HL-60/S4 (cell line): Measurements from ENCODE around the gene CLDN7.
"Not testable (repeated sequence)": the region's sequence is repeated elsewhere in the genome, so short reads cannot be mapped to it uniquely, and the experiment has no call there.

Experiments used
- in situ Hi-C: fragments of 300-500 bp; cut with MboI; formaldehyde crosslinking; loops from 2 replicates; pipeline ENCODE4 v1.14.3; 2022; ENCODE audit warnings: low sequenced_read_pairs

The CLDN7 gene

GRCh38 chr17:7256766-7257456, 5.4 kb downstream of the CLDN7 start:
- in situ Hi-C loops = no loop called here

- in situ Hi-C loops = no loop called here
Measured at GRCh38 chr17:7254511-7254910, 7.8 kb downstream of the CLDN7 start.

GRCh38 chr17:7253082-7253481, 9.2 kb downstream of the CLDN7 start:
- in situ Hi-C loops = no loop called here

DNA sequence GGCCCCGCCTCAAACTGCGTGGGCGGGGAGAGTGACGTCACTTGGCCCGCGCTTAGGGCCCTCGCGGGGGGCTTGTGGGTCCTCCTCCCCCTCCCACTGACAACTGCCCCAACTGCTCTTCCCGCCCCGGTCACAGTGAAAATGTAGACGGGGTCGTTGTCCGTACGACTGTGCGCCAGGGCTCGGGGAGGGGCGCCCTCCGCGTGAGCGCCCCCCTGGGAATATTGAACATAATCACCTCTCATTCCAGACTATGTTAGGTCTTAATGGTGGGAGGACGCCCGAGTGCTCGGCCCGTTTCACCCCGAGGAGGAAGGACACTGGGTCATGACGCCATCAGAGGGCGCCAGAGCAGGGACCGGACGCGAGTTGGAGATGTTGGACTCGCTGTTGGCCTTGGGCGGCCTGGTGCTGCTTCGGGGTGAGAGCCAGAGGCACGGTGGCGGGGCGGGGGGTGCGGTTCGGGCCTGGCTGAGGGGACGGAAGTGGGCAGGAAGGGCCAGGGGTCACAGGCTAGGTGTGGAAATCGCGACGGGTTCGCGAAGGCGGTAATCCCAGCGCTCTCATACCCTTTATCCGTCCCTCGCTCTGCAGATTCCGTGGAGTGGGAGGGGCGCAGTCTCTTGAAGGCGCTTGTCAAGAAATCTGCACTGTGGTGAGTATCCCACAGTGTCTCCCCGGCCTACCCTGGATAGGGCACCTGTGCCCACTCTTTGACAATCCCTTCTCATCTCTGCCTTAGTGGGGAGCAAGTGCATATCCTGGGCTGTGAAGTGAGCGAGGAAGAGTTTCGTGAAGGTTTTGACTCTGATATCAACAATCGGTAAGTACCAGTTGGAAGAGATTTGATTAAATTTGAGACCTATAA, 9.9 kb downstream of the CLDN7 start, which contains the start of gene ELP5:
Gene ELP5, plus strand, starts transcription at position 40 of the 868 bp plus-strand sequence. Its CDS starts 336 bp downstream, at position 376.
- in situ Hi-C loops = no loop called here

DNA sequence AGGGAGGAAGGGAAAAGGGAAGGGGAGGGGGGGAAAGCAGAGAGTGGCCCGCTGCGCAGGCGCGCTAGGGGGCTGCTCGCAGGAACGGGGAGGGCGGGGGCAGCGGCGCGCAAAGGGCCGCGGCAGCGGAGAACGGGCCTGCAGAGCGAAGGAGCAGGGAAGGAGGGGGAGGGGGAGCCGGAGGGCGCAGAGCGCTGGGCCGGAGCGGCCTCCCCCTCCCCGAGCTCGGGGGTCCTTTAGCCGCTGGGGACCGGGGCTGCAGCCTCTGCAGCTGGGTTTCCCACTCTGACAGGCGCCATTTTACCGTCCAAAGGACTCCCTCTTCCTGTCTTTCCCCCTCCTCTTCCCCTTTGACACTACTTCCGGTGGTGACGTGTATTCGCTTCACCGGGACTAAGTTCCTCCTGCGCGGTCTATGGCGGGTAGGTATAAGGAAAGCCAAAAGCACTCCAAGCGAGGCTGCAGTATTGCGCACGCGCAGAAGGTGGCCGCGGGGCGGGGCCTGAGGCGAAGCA, 10.6 kb downstream of the CLDN7 start, which contains the start of gene CTDNEP1:
Gene CTDNEP1, minus strand, starts transcription at position 74 of the 515 bp plus-strand sequence. CDS start 438 bp downstream, outside the sequence.
- in situ Hi-C loops = no loop called here

GRCh38 chr17:7250695-7251627, 11.3 kb downstream of the CLDN7 start:
- in situ Hi-C loops = no loop called here

DNA sequence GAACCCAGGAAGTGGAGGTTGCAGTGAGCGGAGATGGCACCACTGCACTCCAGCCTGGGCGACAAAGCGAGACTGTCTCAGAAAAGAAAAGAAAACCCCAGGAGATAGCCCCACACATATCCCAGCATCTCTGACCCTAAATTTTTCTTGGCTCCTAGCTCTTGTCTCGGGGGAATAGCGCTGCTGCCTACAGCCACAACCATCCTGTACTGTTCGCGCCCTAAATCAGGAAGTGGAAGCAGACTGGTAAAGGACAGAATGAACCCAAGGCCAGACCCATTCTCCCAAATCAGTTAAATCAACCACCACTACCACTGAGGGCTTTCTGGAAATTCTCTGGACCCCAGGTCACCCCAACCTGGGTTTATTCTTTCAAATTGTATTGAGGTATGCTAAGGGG, 12.4 kb downstream of the CLDN7 start:
- in situ Hi-C loops = no loop called here

- in situ Hi-C loops = no loop called here
Measured at GRCh38 chr17:7249214-7249613, 13.1 kb downstream of the CLDN7 start.

- in situ Hi-C loops = no loop called here
Measured at GRCh38 chr17:7248796-7249195, 13.5 kb downstream of the CLDN7 start.

DNA sequence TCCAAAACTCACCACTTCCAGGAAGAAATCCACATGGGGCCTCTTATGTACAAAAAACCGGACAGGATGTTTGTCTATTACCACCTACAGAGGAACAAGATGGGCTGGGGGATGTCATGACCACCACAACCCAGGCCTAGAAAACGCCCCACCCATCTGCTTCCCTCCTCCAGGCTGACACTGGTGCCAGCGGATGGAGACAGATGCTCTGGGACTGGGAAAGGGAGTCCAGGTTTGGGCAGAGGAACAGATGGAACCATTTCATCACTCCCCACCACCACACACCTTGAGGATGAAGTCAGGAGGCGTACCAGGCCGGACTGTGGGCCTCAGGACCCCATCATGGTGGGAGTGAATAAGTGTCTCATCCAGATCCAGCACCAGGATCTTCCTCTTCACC, 15.5 kb downstream of the CLDN7 start:
- in situ Hi-C loops = no loop called here

DNA sequence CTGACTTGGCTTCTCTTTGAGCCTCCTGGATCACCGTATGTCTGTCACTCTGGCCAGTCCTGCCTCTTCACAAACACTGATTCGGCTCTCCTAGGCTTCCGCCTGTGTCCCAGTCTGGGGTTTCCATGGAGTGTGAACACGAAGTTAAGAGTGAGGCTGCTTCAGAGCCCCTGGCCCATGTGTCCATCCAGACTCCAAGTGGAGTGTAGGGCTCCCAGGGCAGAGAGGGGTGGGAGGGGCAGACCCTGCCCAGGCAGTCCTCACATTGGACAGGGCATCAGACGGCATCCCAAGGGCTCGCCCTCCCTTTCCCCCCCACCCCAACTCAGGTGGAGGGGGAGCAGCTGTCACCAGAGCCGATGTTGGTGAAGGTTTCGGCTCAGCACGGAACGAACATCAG, 18.4 kb downstream of the CLDN7 start:
- in situ Hi-C loops = not testable (repeated sequence)

- in situ Hi-C loops = no loop called here
Measured at GRCh38 chr17:7243453-7243729, 18.9 kb downstream of the CLDN7 start.

GRCh38 chr17:7242717-7243452, 19.4 kb downstream of the CLDN7 start:
- in situ Hi-C loops = no loop called here

DNA sequence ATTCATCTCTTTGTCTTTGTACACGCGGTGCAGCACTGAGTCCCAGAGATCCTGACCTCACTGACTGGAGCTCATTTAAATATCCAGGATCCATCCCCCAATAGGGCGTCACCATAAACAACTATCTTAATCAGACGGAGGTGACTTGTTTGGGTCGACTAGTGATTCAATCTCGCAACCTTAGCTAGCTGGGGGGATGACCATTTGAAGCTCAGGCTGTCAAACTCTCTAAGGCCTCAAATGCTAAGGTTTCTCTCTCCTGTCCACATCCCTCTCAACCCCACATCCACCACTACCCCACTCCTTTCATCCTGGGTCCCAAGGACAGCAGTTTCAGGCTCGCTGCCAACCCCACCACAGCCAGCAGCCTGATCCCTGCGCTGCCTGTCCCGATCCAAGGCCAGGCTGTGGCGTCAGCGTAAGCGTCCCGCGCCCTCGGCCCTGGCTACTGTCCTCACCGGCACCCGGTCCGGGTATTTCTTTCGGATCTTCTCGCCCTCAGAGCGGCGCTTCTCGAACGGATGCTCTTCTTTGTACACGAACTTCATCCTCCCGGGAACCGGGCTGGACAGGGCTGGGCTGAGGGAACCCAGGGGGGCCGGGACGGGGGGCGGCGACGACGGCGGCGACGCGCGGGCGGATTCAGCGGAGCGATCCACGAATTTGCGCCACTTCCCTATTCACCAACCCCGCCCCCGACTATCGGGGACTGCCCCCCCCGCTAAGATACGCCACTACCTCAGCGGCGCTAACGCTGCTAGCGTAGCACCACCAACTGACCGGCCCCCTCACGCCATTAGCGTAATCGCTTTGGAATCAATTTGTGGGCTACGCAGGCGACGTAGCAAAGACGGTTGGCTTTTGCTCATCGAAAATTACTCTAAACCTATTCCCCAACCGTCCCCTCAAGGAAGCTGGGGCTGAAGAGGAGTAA, 20.2 kb downstream of the CLDN7 start, which contains the start of gene GABARAP:
Gene GABARAP, minus strand, starts transcription at position 667 of the 934 bp plus-strand sequence. Its CDS starts 119 bp downstream, at position 548.
- in situ Hi-C loops = no loop called here

- in situ Hi-C loops = no loop called here
Measured at GRCh38 chr17:7241090-7241733, 21.1 kb downstream of the CLDN7 start.

- in situ Hi-C loops = no loop called here
Measured at GRCh38 chr17:7240375-7240774, 21.9 kb downstream of the CLDN7 start.

GRCh38 chr17:7239091-7240027, 22.9 kb downstream of the CLDN7 start, which contains the start of gene PHF23:
Gene PHF23 (minus strand): TSS chr17:7239457. CDS start chr17:7239279, 178 bp downstream.
- in situ Hi-C loops = no loop called here
